Colon (tissue), 2 donors: ENCODE results near the gene ASMTL.
"Not testable (repeated sequence)": the region's sequence is repeated elsewhere in the genome, so short reads cannot be mapped to it uniquely, and the experiment has no call there.

ENCODE experiments used
- FAIRE-seq: peaks from 2 replicates; lab custom pipeline; 2012; peaks lifted over from hg19 to GRCh38; lab: Jason Lieb, UNC
- donor health status: control.
- donor health status: control.

Gene ASMTL

DNA sequence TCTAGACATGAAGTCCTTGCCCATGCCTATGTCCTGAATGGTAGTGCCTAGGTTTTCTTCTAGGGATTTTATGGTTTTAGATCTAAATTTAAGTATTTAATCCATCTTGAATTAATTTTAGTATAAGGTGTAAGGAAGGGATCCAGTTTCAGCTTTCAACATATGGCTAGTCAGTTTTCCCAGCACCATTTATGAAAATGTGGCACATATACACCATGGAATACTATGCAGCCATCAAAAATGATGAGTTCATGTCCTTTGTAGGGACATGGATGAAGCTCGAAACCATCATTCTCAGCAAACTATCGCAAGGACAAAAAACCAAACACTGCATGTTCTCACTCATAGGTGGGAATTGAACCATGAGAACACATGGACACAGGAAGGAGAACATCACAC is 29.8 kb upstream of the ASMTL start:
- FAIRE-seq: not testable (repeated sequence)

DNA sequence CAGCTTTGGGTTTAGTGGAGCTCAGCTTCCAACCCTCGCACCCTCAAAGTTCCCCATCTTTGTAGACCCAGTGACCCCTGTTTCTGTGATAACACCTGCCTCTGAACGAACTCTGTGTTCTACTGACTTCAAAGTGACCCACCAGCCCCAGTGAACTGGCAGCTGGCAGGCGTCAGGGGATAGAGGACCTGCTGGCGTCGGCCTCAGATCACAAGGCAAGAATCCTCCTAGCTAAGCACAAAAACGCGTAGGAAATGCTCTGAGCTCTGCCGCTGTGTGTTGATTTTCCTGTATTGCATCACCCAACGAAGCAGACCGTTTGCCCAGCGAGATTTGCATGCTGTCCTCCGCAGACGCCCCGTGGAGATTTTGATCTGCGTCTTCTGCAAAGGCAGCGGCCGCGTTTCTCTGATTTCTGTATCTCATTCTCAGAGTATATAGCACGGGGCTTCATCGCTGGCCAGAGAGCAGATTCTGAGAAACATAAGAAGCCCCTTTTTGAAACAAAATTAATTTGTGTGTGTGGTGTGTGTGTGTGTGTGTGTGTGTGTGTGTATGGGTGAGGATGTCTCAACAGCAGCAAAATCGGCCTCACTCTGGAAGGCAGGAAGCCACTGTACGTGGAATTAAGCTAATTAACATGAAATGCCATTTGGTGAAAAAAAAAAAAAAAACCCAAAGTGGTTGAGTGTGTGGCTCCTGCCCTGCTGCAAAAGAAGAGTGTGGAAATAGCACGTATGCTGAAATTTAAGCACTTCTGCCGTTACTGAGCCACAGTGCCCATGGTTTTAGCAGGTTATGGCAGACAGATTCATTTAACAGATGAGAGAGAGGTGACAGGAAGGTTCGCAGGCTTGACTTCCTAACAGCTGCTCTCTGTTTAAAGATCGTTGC is 29.2 kb upstream of the ASMTL start:
- FAIRE-seq: no peak

DNA sequence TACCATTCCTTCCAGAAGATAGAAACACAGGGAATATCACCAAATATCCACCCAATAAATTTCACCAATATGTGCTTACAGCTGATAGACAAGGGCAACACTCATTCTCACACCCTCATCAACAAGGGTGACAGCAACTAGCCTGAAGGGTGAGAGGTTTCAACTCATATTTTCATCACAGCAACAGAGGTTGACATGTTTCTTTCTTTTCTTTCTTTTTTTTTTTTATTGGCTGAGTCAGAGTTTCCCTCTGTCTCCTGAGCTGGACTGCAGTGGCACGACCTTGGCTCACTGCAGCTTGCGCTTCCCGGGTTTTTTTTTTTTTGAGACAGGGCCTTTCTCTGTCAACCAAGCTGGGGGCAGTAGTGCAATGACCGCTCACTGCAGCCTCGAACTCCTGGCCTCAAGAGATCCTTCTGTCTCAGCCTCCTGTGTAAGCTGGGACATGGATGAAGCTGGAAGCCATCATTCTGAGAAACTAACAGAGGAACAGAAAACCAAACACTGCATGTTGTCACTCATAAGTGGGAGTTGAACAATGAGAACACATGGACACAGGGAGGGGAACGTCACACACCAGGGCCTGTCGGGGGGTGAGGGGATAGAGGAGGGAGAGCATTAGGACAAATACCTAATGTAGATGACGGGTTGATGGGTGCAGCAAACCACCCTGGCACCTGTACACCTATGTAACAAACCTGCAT is 27.5 kb upstream of the ASMTL start:
- FAIRE-seq: no peak

DNA sequence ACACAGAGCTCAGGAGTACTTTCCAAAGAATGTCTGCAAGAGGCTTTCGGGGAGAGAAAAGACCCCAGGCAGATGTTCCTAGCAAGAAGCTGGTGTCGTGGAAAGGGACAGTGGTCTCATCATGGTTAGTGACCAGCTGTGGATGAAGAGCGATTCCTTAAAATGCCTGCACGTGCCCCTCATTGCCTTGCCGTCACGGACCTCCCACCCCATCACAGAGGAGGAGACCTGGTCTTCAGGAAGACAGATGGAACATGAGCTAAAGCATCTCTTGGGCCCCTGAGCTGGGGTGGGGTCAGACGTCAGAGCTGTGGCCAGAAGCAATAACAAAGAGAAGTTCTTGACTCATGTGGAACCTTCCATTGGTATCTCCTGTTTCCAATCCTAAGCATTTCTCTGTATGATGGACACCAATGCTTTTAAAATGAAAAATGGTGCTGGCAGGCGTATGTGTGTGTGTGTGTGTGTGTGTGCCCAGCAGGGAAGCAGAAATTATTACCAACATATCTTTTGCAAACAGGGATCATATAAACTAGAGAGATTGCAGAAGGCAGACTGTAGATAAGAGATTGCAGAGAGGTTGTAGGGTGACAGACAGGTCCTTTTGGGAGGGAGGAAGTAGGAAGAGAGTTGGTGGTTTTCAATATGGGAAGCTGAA is 25.2 kb upstream of the ASMTL start:
- FAIRE-seq: no peak

DNA sequence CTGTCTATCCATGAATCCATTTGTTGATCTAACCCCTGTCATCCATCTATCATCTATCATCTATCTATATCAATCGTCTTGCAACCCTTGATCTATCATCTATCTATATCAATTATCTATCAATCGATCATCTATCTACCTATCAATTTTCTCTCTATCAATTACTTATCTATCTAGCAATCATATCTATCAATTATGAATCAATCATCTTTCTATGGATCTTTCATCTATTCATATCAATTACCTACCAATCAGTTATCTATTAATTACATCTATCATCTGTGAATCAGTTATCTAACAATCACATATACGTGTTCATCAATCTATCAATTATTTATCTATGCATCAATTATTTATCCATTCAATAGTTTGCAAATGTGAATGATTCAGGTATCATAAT is 24.5 kb upstream of the ASMTL start:
- no peak for FAIRE-seq

DNA sequence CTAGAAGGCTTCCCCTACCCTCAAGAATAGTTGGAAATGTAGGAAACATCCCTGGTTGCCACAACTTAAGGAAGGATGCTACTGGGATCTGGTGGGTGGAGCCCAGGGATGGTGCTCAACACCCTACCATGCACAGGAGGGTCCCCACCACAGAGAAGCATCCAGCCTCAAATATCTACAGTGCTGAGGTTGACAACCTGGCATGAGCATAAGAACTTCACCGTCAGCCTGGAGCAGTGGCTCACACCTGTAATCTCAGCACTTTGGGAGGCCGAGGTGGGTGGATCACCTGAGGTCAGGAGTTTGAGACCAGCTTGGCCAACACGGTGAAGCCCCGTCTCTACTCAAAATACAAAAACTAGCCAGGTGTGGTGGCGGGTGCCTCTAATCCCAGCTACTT is 24.0 kb upstream of the ASMTL start:
- no peak for FAIRE-seq

DNA sequence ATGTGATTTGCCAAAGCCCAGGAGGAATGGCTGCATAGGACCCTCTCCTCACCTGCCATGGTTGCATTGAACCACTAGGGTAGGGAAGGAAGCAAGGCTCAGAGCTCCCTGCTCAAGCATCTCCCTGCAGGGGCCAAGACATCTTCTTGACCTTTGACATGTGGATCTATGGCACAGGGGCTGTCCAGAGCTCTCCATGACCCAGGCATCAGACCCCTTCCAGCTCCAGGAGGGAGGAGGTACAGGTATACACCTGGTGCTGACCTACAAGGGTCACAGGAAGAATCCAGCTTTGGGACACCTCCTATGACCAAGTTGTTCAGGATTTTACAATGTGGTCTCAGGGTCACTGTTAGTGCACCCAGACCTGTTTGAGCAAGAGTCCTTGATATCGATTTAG is 23.2 kb upstream of the ASMTL start:
- no peak for FAIRE-seq

DNA sequence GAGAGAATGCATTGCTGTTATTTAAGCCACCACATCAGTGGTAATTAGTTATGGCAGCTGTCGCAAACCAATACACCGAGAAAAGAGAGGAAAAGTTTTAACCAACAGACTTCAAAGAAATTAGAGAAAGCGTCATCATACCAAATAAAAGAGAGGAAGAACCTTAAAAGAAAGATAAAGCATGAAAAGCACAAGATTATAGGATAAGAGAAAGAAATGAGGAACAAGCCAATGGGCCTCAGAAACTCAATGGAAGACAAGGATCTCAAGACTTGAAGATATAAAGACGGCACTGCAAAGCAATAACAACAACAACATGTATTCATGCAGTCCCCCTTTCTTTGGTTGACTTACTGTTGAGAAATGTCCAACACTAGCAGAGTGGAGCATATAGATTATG is 22.8 kb upstream of the ASMTL start:
- FAIRE-seq: no peak

DNA sequence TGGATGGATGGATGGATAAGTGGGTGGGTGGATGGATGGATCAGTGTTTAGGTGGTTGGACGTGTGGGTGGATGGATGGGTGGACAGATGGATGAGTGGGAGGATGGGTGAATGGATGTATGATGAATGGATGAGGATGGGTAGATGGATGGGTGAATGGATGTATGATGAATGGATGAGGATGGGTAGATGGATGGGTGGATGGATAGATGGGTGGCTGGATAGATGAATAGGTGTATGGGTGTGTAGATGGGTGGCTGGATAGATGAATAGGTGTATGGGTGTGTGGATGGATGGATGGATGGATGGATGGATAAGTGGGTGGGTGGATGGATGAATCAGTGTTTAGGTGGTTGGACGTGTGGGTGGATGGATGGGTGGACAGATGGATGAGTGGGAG is 21.9 kb upstream of the ASMTL start:
- not testable (repeated sequence) for FAIRE-seq

DNA sequence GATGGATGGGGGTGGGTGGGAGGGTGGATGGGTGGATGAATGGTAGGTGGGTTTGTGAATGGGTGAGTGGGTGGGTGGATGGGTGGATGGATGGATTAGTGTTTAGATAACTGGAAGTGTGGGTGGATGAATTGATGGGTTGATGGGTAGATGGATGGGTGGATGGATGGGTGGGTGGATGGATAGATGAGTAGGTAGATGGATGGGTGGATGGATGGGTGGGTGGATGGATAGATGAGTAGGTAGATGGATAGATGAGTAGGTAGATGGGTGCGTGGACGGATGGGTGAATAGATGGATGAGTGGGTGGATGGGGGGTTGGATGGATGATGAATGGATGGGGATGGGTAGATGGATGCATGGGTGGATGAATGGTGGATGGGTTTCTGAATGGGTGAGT is 20.3 kb upstream of the ASMTL start:
- no peak for FAIRE-seq

DNA sequence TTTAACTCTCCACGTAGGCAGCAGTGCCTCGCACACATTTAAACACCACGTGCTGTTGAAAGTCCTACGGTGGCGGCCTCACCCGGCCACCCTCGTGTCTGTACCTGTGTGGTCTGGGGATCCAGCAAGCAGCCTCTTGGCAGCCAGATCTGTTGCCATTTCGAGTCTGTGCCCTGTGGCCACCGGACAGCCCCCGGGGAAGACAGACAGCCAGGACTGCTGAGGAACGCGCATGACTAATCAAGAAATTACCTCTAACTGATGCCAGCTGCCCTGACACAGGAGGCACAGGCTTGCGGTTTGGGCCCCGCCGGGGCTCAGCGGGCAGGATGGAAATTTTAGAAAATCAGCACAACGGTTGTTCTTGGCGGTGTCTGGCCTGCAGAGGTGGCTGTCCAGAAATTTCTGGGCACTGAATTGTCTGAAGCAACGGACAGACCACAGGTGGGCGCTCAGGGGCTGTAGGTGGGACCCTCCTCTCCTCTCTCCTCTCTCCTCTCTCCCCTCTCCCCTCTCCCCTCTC is 15.6 kb upstream of the ASMTL start:
- no peak for FAIRE-seq

DNA sequence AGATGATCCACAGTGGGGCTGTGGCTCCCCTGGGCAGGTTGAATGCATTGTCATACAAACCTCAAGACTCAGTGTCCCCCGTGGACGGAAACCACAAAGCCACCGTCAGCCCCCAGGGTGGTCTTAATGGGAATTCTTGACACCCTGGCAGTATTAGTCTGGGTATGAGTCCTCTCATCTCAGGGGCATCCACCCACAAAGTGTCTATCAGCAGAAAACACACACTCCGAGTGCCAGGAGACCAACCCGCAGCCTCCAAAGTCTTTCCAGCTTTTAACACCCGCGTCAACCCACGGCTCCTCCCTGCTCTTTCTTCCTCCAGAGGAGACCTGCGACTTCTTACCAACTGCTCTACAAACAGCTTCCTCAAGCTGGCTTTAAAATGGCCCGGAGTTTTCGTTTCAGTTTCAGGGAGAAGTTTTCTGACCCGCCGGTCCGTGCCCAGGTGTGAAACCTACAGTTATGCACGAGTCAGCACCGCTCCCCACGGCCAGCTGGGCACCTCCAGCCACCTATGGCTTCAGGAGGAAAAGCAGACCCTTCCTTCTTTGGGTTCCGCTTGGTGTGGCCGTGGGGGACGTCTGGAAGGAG is 14.4 kb upstream of the ASMTL start:
- FAIRE-seq: no peak

DNA sequence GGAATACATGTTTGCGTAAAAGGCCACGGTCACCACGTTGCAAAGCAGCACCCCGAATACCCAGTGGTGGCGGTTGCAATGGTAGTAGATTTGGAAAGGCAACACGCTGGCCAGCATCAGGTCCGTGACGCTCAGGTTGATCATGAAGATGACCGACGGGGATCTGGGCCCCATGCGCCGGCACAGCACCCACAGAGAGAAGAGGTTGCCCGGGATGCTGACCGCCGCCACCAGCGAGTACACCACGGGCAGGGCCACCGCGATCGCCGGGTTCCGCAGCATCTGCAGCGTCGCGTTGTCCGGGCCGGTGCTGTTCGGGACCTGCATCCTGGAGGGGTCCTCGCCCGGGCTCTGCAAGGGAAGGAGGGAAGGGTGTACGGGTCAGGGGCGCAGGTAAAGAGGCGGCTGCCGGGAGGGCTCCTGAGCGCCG is 13.5 kb upstream of the ASMTL start:
- FAIRE-seq: no peak

DNA sequence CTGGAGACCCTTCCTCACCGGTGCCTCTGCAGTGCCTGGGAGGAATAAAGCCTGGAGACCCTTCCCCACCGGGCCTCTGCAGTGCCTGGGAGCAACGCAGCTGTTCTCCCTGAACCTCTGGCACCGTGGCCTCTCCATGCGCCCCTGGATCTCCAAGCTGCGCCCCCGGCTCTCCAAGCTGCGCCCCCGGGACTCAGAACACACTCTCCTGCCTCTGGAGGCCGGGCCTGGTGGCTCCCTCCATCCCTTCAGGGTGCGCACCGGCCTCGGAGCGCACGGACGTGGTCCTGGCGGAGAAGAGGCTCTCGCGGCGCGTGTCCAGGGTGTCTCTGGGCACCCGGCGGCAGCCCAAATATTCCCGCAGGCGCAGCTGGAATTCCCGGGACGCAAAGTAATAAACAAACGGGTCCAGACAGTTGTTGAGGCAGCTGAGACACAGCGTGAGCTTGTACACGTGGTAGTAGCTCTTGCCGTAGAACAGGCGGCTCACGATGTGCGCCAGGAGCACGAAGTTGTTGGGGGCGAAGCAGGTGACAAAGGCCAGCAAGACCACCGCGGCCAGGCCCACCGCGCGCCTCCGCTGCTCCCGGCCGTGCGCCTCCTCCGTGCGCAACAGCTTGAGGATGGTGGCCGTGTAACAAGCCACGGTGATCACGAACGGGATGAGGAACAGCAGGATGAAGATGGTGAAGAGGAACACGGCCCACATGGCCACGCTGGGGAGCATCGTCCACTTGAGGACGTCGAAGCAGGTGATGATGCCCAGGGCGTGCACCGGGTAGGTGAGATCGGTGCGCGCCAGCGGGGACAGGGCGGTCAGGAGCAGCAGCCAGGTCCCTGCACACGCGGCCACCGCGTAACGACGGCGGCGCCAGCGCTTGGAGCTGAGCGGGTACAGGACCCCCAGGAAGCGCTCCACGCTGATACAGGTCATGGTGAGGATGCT is 12.8 kb upstream of the ASMTL start:
- no peak for FAIRE-seq

DNA sequence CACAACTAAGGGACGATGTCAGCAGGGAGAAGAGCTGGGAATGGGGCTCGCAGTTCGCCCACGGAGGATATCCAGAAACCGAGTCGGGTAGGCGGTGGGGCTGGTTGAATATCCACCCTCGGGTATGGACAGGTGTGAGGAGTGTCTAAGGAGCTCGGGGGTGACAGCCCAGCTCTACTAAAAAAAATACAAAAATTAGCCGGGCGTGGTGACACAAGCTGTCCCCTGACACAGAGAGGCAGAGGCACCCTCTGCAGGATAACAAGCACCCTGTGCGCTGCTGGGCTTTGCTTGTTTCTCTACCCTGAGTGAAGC is 12.2 kb upstream of the ASMTL start:
- no peak for FAIRE-seq

DNA sequence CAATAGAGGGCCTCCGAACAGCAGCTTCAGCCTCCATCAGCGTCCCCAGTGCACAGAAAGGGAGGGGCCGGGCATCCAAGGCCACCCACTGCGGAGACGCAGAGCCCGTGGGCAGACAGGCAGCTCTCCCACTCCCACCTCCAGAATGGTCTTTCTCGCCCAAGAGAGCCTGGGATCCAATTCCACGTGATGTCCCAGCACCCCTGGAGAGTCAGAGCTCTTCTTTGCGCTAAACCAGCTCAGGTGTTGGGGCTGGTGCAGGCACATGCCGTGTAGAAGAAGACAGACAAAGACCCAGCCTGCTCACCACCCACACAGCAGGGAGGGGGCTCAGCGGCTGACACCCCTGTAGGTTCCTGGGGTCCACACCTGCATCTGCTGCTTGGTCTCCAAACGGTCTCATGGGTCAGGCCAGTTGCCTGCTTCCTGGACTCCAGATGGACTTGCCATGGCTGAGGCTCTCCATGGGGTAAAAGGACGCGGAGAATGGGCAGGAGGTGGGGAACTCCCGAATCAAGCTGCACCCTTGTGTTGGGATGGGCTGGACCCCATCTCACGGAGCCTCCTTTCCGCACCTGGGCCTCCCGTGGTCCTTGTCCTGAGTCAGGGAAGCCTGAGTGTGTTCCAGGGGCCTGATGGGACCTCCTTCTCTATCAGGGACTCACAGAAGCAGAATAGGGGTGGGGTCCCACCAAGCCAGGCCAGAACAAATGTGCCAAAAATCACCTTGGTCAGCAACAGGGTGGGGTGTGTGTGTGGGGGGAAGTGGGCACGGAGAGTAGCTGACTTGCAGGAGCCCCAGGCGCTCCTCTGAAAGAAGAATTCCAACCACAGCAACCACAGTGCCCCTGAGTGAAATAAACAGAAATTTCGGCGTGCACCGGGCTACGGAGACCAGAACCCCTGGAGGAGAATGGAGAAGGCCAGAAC is 11.6 kb upstream of the ASMTL start:
- no peak for FAIRE-seq

DNA sequence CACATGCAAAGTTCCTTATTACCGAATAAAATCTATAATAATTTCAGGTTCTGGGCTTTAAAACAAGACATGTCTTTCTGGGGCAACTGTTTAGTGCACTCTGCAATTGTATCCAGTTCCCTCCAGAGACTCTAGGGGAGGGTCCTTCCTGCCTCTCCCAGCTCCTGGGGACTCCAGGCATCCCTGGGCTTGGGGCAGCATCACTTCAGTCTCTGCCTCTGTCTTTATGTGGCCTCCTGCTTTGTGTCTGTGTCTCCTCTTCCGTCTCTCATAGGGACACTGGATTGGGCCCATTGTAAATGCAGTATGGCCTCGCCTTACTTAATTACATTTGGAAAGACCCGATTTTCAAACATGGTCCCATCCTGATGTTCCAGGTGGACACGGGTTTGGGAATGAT is 10.9 kb upstream of the ASMTL start:
- no peak for FAIRE-seq

DNA sequence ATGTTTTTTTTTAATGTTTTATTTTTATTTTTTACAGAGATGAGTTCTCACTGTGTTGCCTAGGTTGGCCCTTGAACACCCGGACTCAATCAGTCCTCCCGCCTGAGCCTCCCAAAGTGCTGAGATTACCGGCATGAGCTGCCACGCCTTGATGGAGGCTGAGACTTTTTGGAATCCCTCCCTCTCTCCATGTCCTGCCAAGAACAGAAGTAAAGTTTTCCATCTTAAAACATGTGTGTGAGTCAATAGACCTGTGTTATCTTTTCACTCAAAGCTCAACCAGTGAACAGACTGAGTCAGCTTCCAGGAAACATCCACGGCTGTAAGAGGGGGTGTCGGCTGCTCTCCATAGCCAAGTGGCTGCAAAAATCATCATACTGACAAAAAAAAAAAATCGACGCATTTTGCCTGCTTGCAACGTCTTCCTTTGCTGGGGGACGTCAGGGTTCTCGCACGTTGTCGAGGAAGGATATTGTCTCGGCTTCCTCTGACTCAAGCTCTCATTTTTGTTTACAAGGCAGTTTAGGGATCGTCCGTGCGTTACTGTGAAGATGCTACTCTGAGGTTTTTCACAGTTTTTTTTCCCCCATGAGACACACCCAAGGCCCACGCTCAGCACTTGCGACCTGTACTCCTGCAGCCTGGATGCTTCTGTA is 10.0 kb upstream of the ASMTL start:
- no peak for FAIRE-seq

DNA sequence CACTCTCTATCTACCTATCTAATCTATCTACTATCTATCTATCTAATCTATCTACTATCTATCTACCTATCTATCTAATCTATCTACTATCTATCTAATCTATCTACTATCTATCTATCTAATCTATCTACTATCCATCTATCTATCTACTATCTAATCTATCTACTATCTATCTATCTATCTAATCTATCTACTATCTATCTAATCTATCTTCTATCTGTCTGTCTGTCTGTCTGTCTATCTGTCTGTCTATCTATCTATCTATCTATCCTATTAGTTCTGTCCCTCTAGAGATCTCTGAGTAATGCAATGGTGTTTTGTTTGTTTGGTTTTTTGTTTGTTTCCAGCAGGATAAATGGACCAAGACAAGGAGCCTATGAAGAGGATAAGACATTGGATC is 9.4 kb upstream of the ASMTL start:
- FAIRE-seq: no peak

DNA sequence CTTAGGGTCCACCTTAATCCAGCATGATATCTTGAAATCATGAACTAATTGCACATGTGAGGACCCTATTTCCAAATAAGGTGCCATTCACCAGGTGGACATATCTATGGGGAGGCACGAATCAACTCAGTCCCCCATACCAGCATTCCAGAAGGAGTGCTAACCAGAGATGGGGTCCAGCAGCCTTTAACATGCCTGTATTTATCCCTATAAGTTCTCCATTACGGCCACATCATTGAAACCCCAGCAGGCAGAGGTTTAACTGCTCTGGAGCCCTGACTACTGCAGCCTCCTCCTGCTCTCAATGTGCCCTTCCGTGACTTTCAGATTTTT is 3.2 kb upstream of the ASMTL start:
- FAIRE-seq: no peak
